WTC11 (cell line): ENCODE results near the gene KY. TPM values are rescaled to one million over a fixed set of nuclear protein-coding genes. Genes with fewer than 3 reads are reported as not detected.

Experiments used
- ATAC-seq: fragments of 200-7000 bp; cut with Tn5 transposase; 2 replicates; pipeline ENCODE4 v1.10.0; 2021; ENCODE audit warnings: mild to moderate bottlenecking, moderate library complexity
- CTCF ChIA-PET: fragments of 300-600 bp; sonication (Branson Sonifier 250); formaldehyde crosslinking; loops from one replicate; lab custom pipeline; 2021; ENCODE audit warnings: antibody characterized with exemption; lab: Charles Lee
- POLR2A ChIA-PET: fragments of 350-600 bp; sonication (Branson Sonifier 250); formaldehyde crosslinking; loops from one replicate; lab custom pipeline; 2021; ENCODE audit warnings: antibody characterized with exemption; lab: Charles Lee
- DNase-seq: peaks from one replicate; pipeline ENCODE4 v3.0.0; 2021; ENCODE audit warnings: low spot score
- H3K27ac Mint-ChIP-seq: 2 replicates; pipeline ENCODE4 v1.8.0; 2021; ENCODE audit warnings: mixed read lengths
- H3K27me3 Mint-ChIP-seq: 2 replicates; pipeline ENCODE4 v1.8.0; 2021; ENCODE audit warnings: low read depth, mild to moderate bottlenecking, moderate library complexity, mixed read lengths
- H3K36me3 Mint-ChIP-seq: 2 replicates; pipeline ENCODE4 v1.8.0; 2021; ENCODE audit warnings: mixed read lengths
- H3K4me1 Mint-ChIP-seq: 2 replicates; pipeline ENCODE4 v1.8.0; 2022; ENCODE audit warnings: mixed read lengths
- H3K4me3 Mint-ChIP-seq: 2 replicates; pipeline ENCODE4 v1.8.0; 2021; ENCODE audit warnings: mild to moderate bottlenecking, moderate library complexity, mixed read lengths
- H3K9me3 Mint-ChIP-seq: 2 replicates; pipeline ENCODE4 v1.8.0; 2021; ENCODE audit warnings: mixed read lengths
- ATF2 ChIP-seq: sonication (generic); formaldehyde crosslinking; IDR thresholded peaks from 2 replicates; pipeline ENCODE4 v1.8.1; 2022; ENCODE audit warnings: low read depth, missing genetic modification reagents, borderline replicate concordance
- ATF3 ChIP-seq: sonication (generic); formaldehyde crosslinking; conservative IDR thresholded peaks from 2 replicates; pipeline ENCODE4 v1.8.1; 2022; ENCODE audit warnings: mild to moderate bottlenecking, missing genetic modification reagents
- ELF4 ChIP-seq: sonication (generic); formaldehyde crosslinking; IDR thresholded peaks from 2 replicates; pipeline ENCODE4 v1.8.1; 2022; ENCODE audit warnings: low read depth, mild to moderate bottlenecking, moderate library complexity, missing genetic modification reagents
- ETV6 ChIP-seq: sonication (generic); formaldehyde crosslinking; IDR thresholded peaks from 2 replicates; pipeline ENCODE4 v1.8.1; 2022; ENCODE audit warnings: mild to moderate bottlenecking, missing genetic modification reagents
- FOXP1 ChIP-seq: sonication (generic); formaldehyde crosslinking; IDR thresholded peaks from 2 replicates; pipeline ENCODE4 v1.8.0; 2022; ENCODE audit warnings: missing genetic modification reagents, mild to moderate bottlenecking, moderate library complexity, borderline replicate concordance
- GABPB1 ChIP-seq: sonication (generic); formaldehyde crosslinking; IDR thresholded peaks from 2 replicates; pipeline ENCODE4 v1.8.1; 2023; ENCODE audit warnings: mild to moderate bottlenecking, missing genetic modification reagents
- GRHL2 ChIP-seq: fragments of 250-450 bp; sonication (Bioruptor Pico); IDR thresholded peaks from 2 replicates; pipeline ENCODE4 v1.8.0; 2022; ENCODE audit warnings: mild to moderate bottlenecking, moderate library complexity; ENCODE audit not compliant: insufficient replicate concordance, severe bottlenecking
- IRF1 ChIP-seq: sonication (generic); formaldehyde crosslinking; IDR thresholded peaks from 2 replicates; pipeline ENCODE4 v1.8.0; 2023; ENCODE audit warnings: missing genetic modification reagents
- MXD4 ChIP-seq: fragments of 250-450 bp; sonication (Bioruptor Pico); IDR thresholded peaks from 2 replicates; pipeline ENCODE4 v1.8.0; 2021; ENCODE audit warnings: mild to moderate bottlenecking, moderate library complexity, borderline replicate concordance
- NFE2L1 ChIP-seq: sonication (generic); formaldehyde crosslinking; IDR thresholded peaks from 2 replicates; pipeline ENCODE4 v1.8.1; 2023; ENCODE audit warnings: missing genetic modification reagents
- NFYB ChIP-seq: sonication (generic); formaldehyde crosslinking; conservative IDR thresholded peaks from 2 replicates; pipeline ENCODE4 v1.8.0; 2022; ENCODE audit warnings: low read depth, missing genetic modification reagents
- PRDM15 ChIP-seq: sonication (generic); formaldehyde crosslinking; IDR thresholded peaks from 2 replicates; pipeline ENCODE4 v1.8.0; 2022; ENCODE audit warnings: missing genetic modification reagents
- RELA ChIP-seq: sonication (generic); formaldehyde crosslinking; IDR thresholded peaks from 2 replicates; pipeline ENCODE4 v1.8.1; 2022; ENCODE audit warnings: missing genetic modification reagents, mild to moderate bottlenecking, borderline replicate concordance
- SP1 ChIP-seq: sonication (generic); formaldehyde crosslinking; conservative IDR thresholded peaks from 2 replicates; pipeline ENCODE4 v1.8.1; 2022; ENCODE audit warnings: missing genetic modification reagents
- USF2 ChIP-seq: sonication (generic); formaldehyde crosslinking; IDR thresholded peaks from 2 replicates; pipeline ENCODE4 v1.8.1; 2023; ENCODE audit warnings: mild to moderate bottlenecking, missing genetic modification reagents, moderate library complexity
- ZNF281 ChIP-seq: sonication (generic); formaldehyde crosslinking; IDR thresholded peaks from 2 replicates; pipeline ENCODE4 v1.8.0; 2023; ENCODE audit warnings: mild to moderate bottlenecking, missing genetic modification reagents
- ZNF416 ChIP-seq: fragments of 250-450 bp; sonication (Bioruptor Pico); IDR thresholded peaks from 2 replicates; pipeline ENCODE4 v1.9.0; 2021; ENCODE audit warnings: mild to moderate bottlenecking, inconsistent platforms
- ZNF425 ChIP-seq: fragments of 250-450 bp; sonication (Bioruptor Pico); conservative IDR thresholded peaks from 2 replicates; pipeline ENCODE4 v1.9.0; 2021; ENCODE audit warnings: mild to moderate bottlenecking
- ZSCAN18 ChIP-seq: fragments of 250-450 bp; sonication (Bioruptor Pico); IDR thresholded peaks from 2 replicates; pipeline ENCODE4 v2.1.2; 2022; ENCODE audit warnings: mild to moderate bottlenecking, moderate library complexity
- total RNA-seq: library from RNA; stranded (reverse); gene quantifications from 3 replicates; pipeline ENCODE4 v1.2.3, GENCODE V29; 2021

Gene KY
- total RNA-seq, 1 experiment from 2014 or later, result not detected

GRCh38 chr3:134654031-134654430 is 3.2 kb upstream of the KY start:
- ATAC-seq (no peak), DNase-seq (no peak)
- ChIA-PET CTCF (interaction anchor here (1.0 to 1.3 kb wide), 3 partner anchors 13 to 101 kb away, joined by 3 to 5 read pairs (median 4); no protein-coding TSS in a partner anchor), POLR2A (no interaction called here)
- Mint-ChIP-seq H3K27me3 (peaks cover 82% of the 10 kb centered on the region), H3K9me3 (no peaks in the 10 kb centered on the region), H3K36me3 (no peaks in the 10 kb centered on the region), H3K27ac (no peak overlapping the region), H3K4me1 (peaks cover 12% of the 10 kb centered on the region), H3K4me3 (no peak overlapping the region)
- TF ChIP-seq ZNF281 (CRISPR knock-in tag), result no peak
- no peak for TF ChIP-seq MXD4 (CRISPR knock-in tag)
- TF ChIP-seq ELF4 (CRISPR knock-in tag), result no peak
- no peak for TF ChIP-seq FOXP1 (CRISPR knock-in tag)
- no peak for TF ChIP-seq NFE2L1 (CRISPR knock-in tag)
- no peak for TF ChIP-seq NFYB (CRISPR knock-in tag)
- TF ChIP-seq ATF3 (CRISPR knock-in tag), result no peak
- no peak for TF ChIP-seq PRDM15 (CRISPR knock-in tag)
- TF ChIP-seq IRF1, result no peak

GRCh38 chr3:134652886-134653630 is 2.2 kb upstream of the KY start:
- TF ChIP-seq ZNF416 (CRISPR knock-in tag) (no peak), ETV6 (CRISPR knock-in tag) (no peak), GRHL2 (CRISPR knock-in tag) (no peak), ZSCAN18 (CRISPR knock-in tag) (no peak), USF2 (no peak), ATF2 (CRISPR knock-in tag) (no peak), ZNF425 (CRISPR knock-in tag) (no peak), RELA (CRISPR knock-in tag) (no peak), ELF4 (CRISPR knock-in tag) (no peak), SP1 (CRISPR knock-in tag) (no peak), GABPB1 (CRISPR knock-in tag) (no peak)
- H3K36me3 Mint-ChIP-seq, result no peaks in the 10 kb centered on the region
- ChIA-PET POLR2A (no interaction called here), CTCF (interaction anchor here (0.9 to 1.3 kb wide), 3 partner anchors 10 to 25 kb away, joined by 3 to 5 read pairs (median 4); no protein-coding TSS in a partner anchor)
- H3K27ac Mint-ChIP-seq, result no peak overlapping the region
- DNase-seq, result no peak
- no peak for ATAC-seq
- H3K27me3 Mint-ChIP-seq, result peaks cover 86% of the 10 kb centered on the region
- H3K9me3 Mint-ChIP-seq, result no peaks in the 10 kb centered on the region
- no peak overlapping the region for H3K4me3 Mint-ChIP-seq
- peaks cover 8% of the 10 kb centered on the region for H3K4me1 Mint-ChIP-seq
